OCI-LY1 (cell line): ENCODE measurements around the gene LYZL2.

Experiments
- H2AFZ ChIP-seq: fragments of 200-600 bp; sonication (generic), shearing (Covaris generic); 2 replicates; pipeline ENCODE4 v1.6.0; 2014; ENCODE audit warnings: antibody characterized with exemption, mild to moderate bottlenecking, low read length
- H3F3A ChIP-seq: fragments of 200-600 bp; sonication (generic), shearing (Covaris generic); 2 replicates; pipeline ENCODE4 v1.6.0; 2014; ENCODE audit warnings: mild to moderate bottlenecking, antibody characterized with exemption, low read length, moderate library complexity; ENCODE audit not compliant: insufficient read depth
- H3K27ac ChIP-seq: fragments of 200-600 bp; sonication (generic); 2 replicates; pipeline ENCODE4 v1.5.1; 2014; ENCODE audit warnings: low read length, mixed run types, mild to moderate bottlenecking, low read depth; ENCODE audit not compliant: poor library complexity, severe bottlenecking
- H3K27me3 ChIP-seq: fragments of 200-600 bp; sonication (generic); 2 replicates; pipeline ENCODE4 v1.6.0; 2014; ENCODE audit warnings: antibody characterized with exemption, mild to moderate bottlenecking, low read length, moderate library complexity; ENCODE audit not compliant: insufficient read depth
- H3K36me3 ChIP-seq: fragments of 200-600 bp; sonication (generic); 2 replicates; pipeline ENCODE4 v1.6.1; 2014; ENCODE audit warnings: mild to moderate bottlenecking, antibody characterized with exemption, low read length, moderate library complexity, mixed read lengths; ENCODE audit not compliant: insufficient read depth
- H3K4me1 ChIP-seq: fragments of 200-600 bp; sonication (generic); 2 replicates; pipeline ENCODE4 v1.5.1; 2014; ENCODE audit warnings: mild to moderate bottlenecking, low read length, moderate library complexity; ENCODE audit not compliant: insufficient read depth, severe bottlenecking
- H3K4me2 ChIP-seq: fragments of 200-600 bp; sonication (generic), shearing (Covaris generic); 2 replicates; pipeline ENCODE4 v1.6.1; 2014; ENCODE audit warnings: low read length
- H3K4me3 ChIP-seq: fragments of 200-600 bp; sonication (generic); 2 replicates; pipeline ENCODE4 v1.5.1; 2014; ENCODE audit warnings: low read length, low read depth, mild to moderate bottlenecking, mixed read lengths; ENCODE audit not compliant: poor library complexity, severe bottlenecking
- H3K79me2 ChIP-seq: fragments of 200-600 bp; shearing (Covaris generic); 2 replicates; pipeline ENCODE4 v1.6.1; 2016; ENCODE audit warnings: mixed run types, low read length, mixed read lengths; ENCODE audit not compliant: insufficient read depth
- H3K9ac ChIP-seq: fragments of 200-600 bp; sonication (generic), shearing (Covaris generic); 2 replicates; pipeline ENCODE4 v1.6.1; 2014; ENCODE audit warnings: mild to moderate bottlenecking, low read length, mixed read lengths
- H3K9me2 ChIP-seq: fragments of 200-600 bp; sonication (generic), shearing (Covaris generic); 2 replicates; pipeline ENCODE4 v1.6.1; 2014; ENCODE audit warnings: low read depth, mild to moderate bottlenecking, low read length, mixed read lengths
- H3K9me3 ChIP-seq: fragments of 200-600 bp; shearing (Covaris generic); 2 replicates; pipeline ENCODE4 v1.6.1; 2014; ENCODE audit warnings: low read length, mixed read lengths
- H4K20me1 ChIP-seq: fragments of 200-600 bp; sonication (generic), shearing (Covaris generic); 2 replicates; pipeline ENCODE4 v1.6.0; 2016; ENCODE audit warnings: mild to moderate bottlenecking, low read length; ENCODE audit not compliant: insufficient read depth
- EZH2 ChIP-seq: fragments of 200-600 bp; sonication (generic), shearing (Covaris generic); IDR thresholded peaks from 2 replicates; pipeline ENCODE4 v1.8.0; 2017; ENCODE audit warnings: borderline replicate concordance, mixed run types, mild to moderate bottlenecking, antibody characterized with exemption, low read length, moderate library complexity, mixed read lengths
- TF ChIP-seq, protein P1 (sequence below): fragments of 200-600 bp; sonication (generic), shearing (Covaris generic); IDR thresholded peaks from 2 replicates; pipeline ENCODE4 v1.5.1; 2017; ENCODE audit warnings: mild to moderate bottlenecking, antibody characterized with exemption, low read length, moderate library complexity, mixed read lengths

LYZL2 gene

GRCh38 chr10:30589441-30589840 is 40.1 kb downstream of the LYZL2 start:
- no peaks in the 10 kb centered on the region for H4K20me1 ChIP-seq
- no peaks in the 10 kb centered on the region for H3K36me3 ChIP-seq
- H3K9me3 ChIP-seq: no peaks in the 10 kb centered on the region
- TF ChIP-seq EZH2: no peak
- TF ChIP-seq, protein P1, sequence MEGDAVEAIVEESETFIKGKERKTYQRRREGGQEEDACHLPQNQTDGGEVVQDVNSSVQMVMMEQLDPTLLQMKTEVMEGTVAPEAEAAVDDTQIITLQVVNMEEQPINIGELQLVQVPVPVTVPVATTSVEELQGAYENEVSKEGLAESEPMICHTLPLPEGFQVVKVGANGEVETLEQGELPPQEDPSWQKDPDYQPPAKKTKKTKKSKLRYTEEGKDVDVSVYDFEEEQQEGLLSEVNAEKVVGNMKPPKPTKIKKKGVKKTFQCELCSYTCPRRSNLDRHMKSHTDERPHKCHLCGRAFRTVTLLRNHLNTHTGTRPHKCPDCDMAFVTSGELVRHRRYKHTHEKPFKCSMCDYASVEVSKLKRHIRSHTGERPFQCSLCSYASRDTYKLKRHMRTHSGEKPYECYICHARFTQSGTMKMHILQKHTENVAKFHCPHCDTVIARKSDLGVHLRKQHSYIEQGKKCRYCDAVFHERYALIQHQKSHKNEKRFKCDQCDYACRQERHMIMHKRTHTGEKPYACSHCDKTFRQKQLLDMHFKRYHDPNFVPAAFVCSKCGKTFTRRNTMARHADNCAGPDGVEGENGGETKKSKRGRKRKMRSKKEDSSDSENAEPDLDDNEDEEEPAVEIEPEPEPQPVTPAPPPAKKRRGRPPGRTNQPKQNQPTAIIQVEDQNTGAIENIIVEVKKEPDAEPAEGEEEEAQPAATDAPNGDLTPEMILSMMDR: no peak
- H3K9me2 ChIP-seq: no peaks in the 10 kb centered on the region
- no peaks in the 10 kb centered on the region for H3F3A ChIP-seq
- no peak overlapping the region for H3K4me3 ChIP-seq
- no peaks in the 10 kb centered on the region for H3K79me2 ChIP-seq
- peaks cover 9% of the 10 kb centered on the region for H3K4me1 ChIP-seq
- no peaks in the 10 kb centered on the region for H3K27me3 ChIP-seq
- H3K4me2 ChIP-seq: no peak overlapping the region
- no peak overlapping the region for H2AFZ ChIP-seq
- no peak overlapping the region for H3K27ac ChIP-seq
- H3K9ac ChIP-seq: no peak overlapping the region

- no peaks in the 10 kb centered on the region for H3F3A ChIP-seq
- H3K79me2 ChIP-seq: no peaks in the 10 kb centered on the region
- no peaks in the 10 kb centered on the region for H3K36me3 ChIP-seq
- no peak overlapping the region for H2AFZ ChIP-seq
- H3K4me3 ChIP-seq: no peak overlapping the region
- H3K9me2 ChIP-seq: no peaks in the 10 kb centered on the region
- no peaks in the 10 kb centered on the region for H4K20me1 ChIP-seq
- H3K4me1 ChIP-seq: peaks cover 9% of the 10 kb centered on the region
- TF ChIP-seq EZH2: no peak
- TF ChIP-seq, protein P1: no peak
- no peak overlapping the region for H3K4me2 ChIP-seq
- no peaks in the 10 kb centered on the region for H3K9me3 ChIP-seq
- no peak overlapping the region for H3K9ac ChIP-seq
- H3K27ac ChIP-seq: no peak overlapping the region
- H3K27me3 ChIP-seq: no peaks in the 10 kb centered on the region
Observed at GRCh38 chr10:30587522-30588031, 42.0 kb downstream of the LYZL2 start.

- Histone ChIP-seq H3K9me3 (no peaks in the 10 kb centered on the region), H3K27ac (no peak overlapping the region), H4K20me1 (no peaks in the 10 kb centered on the region), H3K9ac (no peak overlapping the region), H2AFZ (no peak overlapping the region), H3K9me2 (no peaks in the 10 kb centered on the region), H3K27me3 (no peaks in the 10 kb centered on the region), H3K79me2 (no peaks in the 10 kb centered on the region), H3K4me3 (no peak overlapping the region), H3K4me2 (no peak overlapping the region), H3K36me3 (no peaks in the 10 kb centered on the region), H3K4me1 (peaks cover 9% of the 10 kb centered on the region), H3F3A (no peaks in the 10 kb centered on the region)
- no peak for TF ChIP-seq EZH2
- TF ChIP-seq, protein P1: no peak
Observed at GRCh38 chr10:30586828-30587227, 42.7 kb downstream of the LYZL2 start.
